ENCODE results near the gene ZNF581.

ZNF581 gene

GRCh38 chr19:55611300-55611982, 32.0 kb upstream of the ZNF581 start:
- DNase-seq (ENCODE audit: low read depth), result no peak

DNA sequence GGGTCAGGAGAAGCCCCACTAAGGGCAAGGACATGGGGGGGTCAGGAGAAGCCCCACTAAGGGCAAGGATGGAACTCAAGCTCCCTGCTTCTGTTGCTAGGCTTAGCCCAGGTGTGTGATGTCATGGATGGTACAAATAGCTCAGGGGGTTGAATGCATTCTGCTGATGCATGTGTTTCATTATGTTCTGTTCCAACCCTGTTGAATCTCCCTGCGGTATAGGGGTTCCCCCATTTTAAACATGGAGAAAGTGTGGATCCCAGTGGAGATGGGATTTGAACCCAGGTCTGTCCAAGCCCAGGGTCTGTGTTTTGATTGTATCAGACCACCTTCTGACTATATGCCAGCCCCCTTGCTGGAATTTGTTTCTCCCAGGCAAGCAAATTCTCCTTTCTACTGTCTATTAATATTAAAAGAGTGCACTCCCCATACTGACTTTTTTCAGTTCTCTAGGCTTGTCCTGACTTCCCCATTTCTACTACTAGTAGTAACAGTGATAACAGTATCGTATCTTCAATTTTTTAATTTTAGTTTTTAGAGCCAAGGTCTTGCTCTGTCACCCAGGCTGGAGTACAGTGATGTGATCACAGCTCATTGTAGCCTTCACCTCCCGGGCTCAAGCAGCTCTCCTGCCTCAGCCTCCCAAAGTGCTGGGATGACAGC, 31.3 kb upstream of the ZNF581 start:
- DNase-seq (ENCODE audit: low read depth), result no peak

DNA sequence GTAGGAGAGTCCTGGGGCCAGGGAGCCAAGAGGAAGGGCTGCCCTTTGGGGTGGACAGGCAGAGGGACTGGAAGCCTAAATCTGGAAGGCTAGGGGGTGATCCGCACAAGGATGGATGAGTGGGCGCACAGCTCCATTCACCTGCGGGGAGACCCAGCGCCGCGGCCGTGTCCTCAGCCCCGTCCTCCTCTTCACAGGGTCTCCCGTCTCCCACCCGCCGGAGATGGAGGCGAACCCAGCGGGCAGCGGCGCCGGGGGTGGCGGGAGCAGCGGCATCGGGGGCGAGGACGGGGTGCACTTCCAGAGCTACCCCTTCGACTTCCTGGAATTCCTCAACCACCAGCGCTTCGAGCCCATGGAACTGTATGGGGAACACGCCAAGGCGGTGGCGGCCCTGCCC, 30.1 kb upstream of the ZNF581 start:
- DNase-seq (ENCODE audit: low read depth), result no peak

DNA sequence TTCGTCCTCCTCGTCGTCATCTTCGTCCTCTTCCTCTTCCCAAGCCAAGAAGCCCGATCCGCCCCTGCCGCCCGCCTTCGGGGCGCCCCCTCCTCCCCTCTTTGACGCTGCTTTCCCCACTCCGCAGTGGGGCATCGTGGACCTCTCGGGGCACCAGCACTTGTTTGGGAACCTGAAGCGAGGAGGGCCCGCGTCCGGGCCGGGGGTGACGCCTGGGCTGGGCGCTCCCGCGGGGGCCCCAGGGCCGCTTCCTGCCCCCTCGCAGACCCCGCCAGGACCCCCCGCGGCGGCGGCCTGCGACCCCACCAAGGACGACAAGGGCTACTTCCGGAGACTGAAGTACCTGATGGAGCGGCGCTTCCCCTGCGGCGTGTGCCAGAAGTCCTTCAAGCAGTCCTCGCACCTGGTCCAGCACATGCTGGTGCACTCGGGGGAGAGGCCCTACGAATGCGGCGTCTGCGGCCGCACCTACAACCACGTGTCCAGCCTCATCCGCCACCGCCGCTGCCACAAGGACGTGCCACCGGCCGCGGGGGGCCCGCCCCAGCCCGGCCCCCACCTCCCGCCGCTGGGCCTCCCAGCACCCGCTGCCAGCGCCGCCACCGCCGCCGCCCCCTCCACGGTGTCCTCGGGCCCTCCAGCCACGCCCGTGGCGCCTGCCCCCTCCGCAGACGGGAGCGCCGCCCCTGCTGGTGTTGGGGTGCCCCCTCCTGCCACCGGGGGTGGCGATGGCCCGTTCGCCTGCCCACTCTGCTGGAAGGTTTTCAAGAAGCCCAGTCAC, 29.3 kb upstream of the ZNF581 start:
- no peak for DNase-seq (ENCODE audit: low read depth)

GRCh38 chr19:55614711-55615542, 28.5 kb upstream of the ZNF581 start:
- DNase-seq (ENCODE audit: low read depth), result no peak

DNA sequence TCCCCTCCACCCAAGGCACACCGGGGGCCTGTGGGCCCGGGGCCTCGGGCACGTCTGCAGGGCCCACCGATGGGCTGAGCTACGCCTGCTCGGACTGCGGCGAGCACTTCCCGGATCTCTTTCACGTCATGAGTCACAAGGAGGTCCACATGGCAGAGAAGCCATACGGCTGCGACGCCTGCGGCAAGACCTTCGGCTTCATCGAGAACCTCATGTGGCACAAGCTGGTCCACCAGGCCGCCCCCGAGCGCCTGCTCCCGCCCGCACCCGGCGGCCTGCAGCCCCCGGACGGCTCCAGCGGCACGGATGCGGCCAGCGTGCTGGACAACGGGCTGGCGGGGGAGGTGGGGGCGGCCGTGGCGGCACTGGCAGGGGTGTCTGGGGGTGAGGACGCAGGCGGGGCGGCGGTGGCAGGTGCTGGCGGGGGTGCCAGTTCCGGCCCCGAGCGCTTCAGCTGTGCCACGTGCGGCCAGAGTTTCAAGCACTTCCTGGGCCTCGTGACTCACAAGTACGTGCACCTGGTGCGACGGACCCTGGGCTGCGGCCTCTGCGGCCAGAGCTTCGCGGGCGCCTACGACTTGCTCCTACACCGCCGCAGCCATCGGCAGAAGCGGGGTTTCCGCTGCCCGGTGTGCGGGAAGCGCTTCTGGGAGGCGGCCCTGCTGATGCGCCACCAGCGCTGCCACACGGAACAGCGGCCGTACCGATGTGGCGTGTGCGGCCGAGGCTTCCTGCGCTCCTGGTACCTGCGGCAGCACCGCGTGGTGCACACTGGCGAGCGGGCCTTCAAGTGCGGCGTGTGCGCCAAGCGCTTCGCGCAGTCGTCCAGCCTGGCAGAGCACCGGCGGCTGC, 27.7 kb upstream of the ZNF581 start:
- DNase-seq (ENCODE audit: low read depth), result no peak

DNA sequence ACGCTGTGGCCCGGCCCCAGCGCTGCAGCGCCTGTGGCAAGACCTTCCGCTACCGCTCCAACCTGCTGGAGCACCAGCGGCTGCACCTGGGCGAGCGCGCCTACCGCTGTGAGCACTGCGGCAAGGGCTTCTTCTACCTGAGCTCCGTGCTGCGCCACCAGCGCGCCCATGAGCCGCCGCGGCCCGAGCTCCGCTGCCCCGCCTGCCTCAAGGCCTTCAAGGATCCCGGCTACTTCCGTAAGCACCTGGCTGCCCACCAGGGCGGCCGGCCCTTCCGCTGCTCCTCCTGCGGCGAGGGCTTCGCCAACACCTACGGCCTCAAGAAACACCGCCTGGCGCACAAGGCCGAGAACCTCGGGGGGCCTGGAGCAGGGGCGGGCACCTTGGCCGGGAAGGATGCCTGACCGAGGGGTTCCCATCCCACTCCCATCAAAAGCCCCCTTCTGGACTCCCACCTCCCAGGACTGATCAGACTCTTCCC, 27.0 kb upstream of the ZNF581 start:
- DNase-seq (ENCODE audit: low read depth), result no peak

- DNase-seq (ENCODE audit: low read depth), result no peak
Observed at GRCh38 chr19:55617426-55617825, 26.0 kb upstream of the ZNF581 start.

- DNase-seq (ENCODE audit: low read depth), result no peak
Observed at GRCh38 chr19:55618426-55618825, 25.0 kb upstream of the ZNF581 start.

DNA sequence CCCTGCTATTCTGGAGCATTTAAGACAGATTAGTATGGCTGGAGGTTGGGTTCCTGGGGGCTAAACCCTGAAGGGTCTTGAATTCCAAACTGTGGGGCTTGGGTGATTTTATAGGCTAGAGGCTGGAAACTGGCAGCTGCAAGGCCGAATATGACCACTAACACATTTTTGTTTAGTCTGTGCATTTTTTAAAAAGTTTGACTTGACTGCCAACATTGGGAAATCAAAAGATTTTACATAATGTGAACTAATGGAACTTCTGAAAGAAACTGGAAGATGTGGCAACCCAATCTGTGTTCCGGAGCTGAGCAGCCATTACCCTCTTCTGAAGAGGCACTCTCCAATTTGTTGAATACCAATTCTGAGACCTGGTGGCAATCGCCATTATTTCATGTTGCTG, 24.2 kb upstream of the ZNF581 start:
- peak; percentile 76 for DNase-seq (ENCODE audit: low read depth)

GRCh38 chr19:55620410-55621204, 22.8 kb upstream of the ZNF581 start:
- DNase-seq (ENCODE audit: low read depth), result no peak

GRCh38 chr19:55621205-55621672, 22.2 kb upstream of the ZNF581 start:
- no peak for DNase-seq (ENCODE audit: low read depth)

DNA sequence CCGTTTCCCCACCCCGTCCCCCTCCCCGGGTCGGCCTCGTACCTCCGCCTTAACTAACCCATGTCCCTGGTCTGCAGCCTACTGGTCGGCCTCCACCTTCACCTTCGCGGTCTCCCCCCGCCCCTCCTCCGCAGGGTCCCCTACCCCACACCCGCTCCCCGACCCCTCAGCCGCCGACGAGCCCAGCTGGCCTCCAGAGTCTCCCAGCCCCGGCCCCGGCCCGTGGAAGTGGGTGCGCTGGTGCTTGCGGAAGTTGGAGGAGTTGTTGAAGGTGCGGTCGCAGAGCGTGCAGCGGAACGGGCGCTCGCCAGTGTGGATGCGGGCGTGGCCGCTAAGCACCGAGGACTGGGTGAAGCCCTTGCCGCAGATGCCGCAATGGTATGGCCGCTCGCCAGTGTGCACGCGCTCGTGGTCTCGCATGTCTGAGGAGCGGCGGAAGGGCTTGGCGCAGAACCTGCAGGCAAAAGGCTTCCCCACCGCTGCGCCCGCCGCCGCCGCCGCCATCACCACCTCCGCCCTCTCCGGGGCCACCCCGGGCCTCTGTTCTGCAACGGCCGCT, 21.7 kb upstream of the ZNF581 start:
- no peak for DNase-seq (ENCODE audit: low read depth)

GRCh38 chr19:55622242-55622969, 21.0 kb upstream of the ZNF581 start:
- DNase-seq (ENCODE audit: low read depth), result no peak

DNA sequence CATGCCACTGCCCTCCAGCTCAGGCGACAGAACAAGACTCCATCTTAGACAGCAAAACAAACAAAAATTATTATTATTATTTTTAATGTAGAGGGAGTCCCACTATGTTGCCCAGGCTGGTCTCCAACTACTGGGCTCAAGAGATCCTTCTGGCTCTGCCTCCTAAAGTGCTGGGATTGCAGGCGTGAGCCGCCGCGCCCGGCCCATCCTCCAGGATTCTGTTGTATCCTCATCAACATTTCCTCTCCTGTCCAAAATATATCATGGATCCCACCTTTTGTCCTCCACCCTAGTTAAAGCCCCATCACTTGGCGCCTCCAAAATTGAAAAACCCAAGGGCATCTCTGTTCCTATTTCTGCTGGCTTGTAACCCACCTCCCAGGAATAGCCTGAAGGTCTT, 20.3 kb upstream of the ZNF581 start:
- DNase-seq (ENCODE audit: low read depth), result no peak

GRCh38 chr19:55623561-55623960, 19.9 kb upstream of the ZNF581 start:
- DNase-seq (ENCODE audit: low read depth), result no peak

DNA sequence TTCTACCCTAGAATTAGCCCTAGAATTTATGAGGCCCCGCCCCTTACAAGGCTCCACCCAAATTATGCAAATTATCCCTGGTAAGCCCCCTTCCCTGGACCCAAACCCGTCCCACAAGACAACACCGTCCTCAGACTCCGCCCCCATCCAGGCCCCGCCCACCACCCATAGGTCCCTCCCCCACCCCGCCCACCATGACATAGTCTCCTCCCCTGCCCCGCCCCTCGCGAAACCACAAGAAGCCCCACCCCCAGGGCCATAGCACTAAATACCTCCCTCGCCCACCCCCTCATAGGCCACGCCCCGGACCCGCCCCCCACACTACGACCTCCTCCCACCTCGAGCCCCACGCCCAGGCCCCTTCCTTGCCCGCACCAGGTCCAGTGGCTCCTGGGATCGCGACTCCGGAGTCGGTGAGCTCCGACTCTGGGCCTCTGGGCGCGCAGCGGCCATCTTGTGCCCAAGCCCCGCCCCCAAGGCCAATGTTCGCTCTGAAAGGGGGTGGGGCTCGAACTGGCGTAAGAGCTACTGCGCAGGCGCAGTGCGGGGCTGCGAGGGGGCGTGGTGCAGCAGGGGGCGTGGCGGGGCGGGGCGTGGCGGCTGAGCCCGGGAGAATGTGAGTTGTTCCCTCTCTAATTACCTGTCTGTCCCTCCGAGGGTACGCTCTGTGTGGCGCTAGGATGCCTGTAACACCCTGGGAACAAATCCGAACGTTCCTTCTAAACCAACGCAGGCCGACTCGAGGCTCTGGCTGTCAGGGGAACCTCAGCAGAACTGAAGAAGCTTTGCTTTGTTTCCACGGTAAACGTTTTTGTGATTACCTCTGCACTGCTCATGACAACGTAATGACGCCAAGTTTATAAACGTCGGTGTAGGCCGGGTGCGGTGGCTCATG, 19.1 kb upstream of the ZNF581 start, which contains the start of gene ZNF784:
TSS of gene ZNF784 (minus strand) at position 458 of the 895 bp plus-strand sequence. CDS start at position 453, 5 bp downstream.
- peak; percentile 85 for DNase-seq (ENCODE audit: low read depth)

DNA sequence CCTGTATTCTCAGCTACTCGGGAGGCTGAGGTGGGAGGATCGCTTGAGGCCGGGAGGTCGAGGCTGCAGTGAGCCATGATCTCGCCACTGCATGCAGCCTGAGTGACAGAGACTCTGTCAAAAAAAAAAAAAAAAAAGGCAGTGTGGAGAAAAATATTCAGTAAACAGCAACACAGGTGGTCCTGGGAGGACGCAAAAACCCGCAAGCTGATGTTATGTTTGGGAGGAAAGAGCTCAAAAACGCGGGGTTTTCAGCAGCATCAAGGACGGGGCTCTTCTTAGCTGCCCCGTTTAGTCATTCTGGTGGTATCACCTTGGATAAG, 18.5 kb upstream of the ZNF581 start:
- DNase-seq (ENCODE audit: low read depth), result no peak
